Right cardiac atrium (tissue), 5 donors: ENCODE data around the gene PLA2G2D. TPM values are rescaled to one million over a fixed set of nuclear protein-coding genes. Genes with fewer than 3 reads are reported as not detected.
"Not testable (repeated sequence)": the region's sequence is repeated elsewhere in the genome, so short reads cannot be mapped to it uniquely, and the experiment has no call there.

Source experiments
- ATAC-seq, 2 donors: fragments of 200-7000 bp; cut with Tn5 transposase; one replicate each; pipeline versions ENCODE4 v1.8.0 to v1.9.1; 2020; ENCODE audit warnings: moderate library complexity in 2 of 2, mild to moderate bottlenecking in 1 of 2
- DNase-seq, 3 donors: peaks; one replicate each; pipeline ENCODE4 v3.0.0-alpha.2; 2020
- H3K27ac ChIP-seq: one replicate; pipeline ENCODE4 v1.5.1; 2013; ENCODE audit warnings: mild to moderate bottlenecking, low read length, control low read depth, moderate library complexity
- H3K27me3 ChIP-seq: one replicate; pipeline ENCODE4 v1.6.1; 2013; ENCODE audit not compliant: control insufficient read depth, insufficient read depth
- H3K4me1 ChIP-seq: one replicate; pipeline ENCODE4 v1.6.1; 2013; ENCODE audit warnings: low read length; ENCODE audit not compliant: control insufficient read depth, insufficient read depth
- H3K4me3 ChIP-seq: one replicate; pipeline ENCODE4 v1.5.1; 2013; ENCODE audit warnings: low read length, control low read depth
- H3K9me3 ChIP-seq: one replicate; pipeline ENCODE4 v1.6.1; 2013; ENCODE audit warnings: low read length; ENCODE audit not compliant: control insufficient read depth
- WGBS: extraction: QIAGEN DNeasy Blood & Tissue Kit; methylation state at CpG from one replicate; pipeline ENCODE4 v1.1.7; 2013; 5-methylcytosine and 5-hydroxymethylcytosine counted together
- intact Hi-C, 4 donors: fragments of 100-400 bp; cut with DNase I; formaldehyde crosslinking; loops; one replicate each; pipeline versions ENCODE4 v1.11.0 to v1.14.0; 2022 to 2023
- polyA plus RNA-seq: library from polyadenylated mRNA; stranded (reverse); fragments of 200-250 nt; gene quantifications from one replicate; pipeline ENCODE4 v1.2.3, GENCODE V29; 2013
- total RNA-seq, 4 donors: library from RNA; stranded (reverse); fragmentation: NEBNext Ultra II Directional; extraction: Animal tissue kit (Norgen Biotek cat#: 25700); gene quantifications; one replicate each; pipeline ENCODE4 v1.2.1, GENCODE V29; 2021
- donor health status: healthy with polysubstance abuse.
- donor health status: DM: no; HTN: yes; CAD: no.
- donor health status: DM: no; HTN: no; CAD: no.
- donor health status: DM: no; HTN: yes; CAD: no; lungs with severe emphysema.
- donor health status: DM: yes; HTN: yes; CAD: no.

The PLA2G2D gene
- total and polyA plus RNA-seq, 5 donors = not detected

GRCh38 chr1:20142001-20142710 is 22.8 kb upstream of the PLA2G2D start:
- H3K4me1 ChIP-seq = no peaks in the 10 kb centered on the region
- H3K27ac ChIP-seq = no peak overlapping the region
- intact Hi-C loops = no loop called here
- ATAC-seq (no peak), DNase-seq (no peak)
- H3K27me3 ChIP-seq = no peaks in the 10 kb centered on the region
- no peaks in the 10 kb centered on the region for H3K9me3 ChIP-seq
- whole genome bisulfite sequencing = 85% methylated on average over 13 of the region's 13 CpGs
- no peak overlapping the region for H3K4me3 ChIP-seq

- no peaks in the 10 kb centered on the region for H3K4me1 ChIP-seq
- 93% methylated on average over 7 of the region's 7 CpGs for WGBS
- ATAC-seq = no peak
- DNase-seq = no peak
- no peak overlapping the region for H3K27ac ChIP-seq
- intact Hi-C loops = no loop called here
- no peak overlapping the region for H3K4me3 ChIP-seq
- no peaks in the 10 kb centered on the region for H3K27me3 ChIP-seq
- H3K9me3 ChIP-seq = no peaks in the 10 kb centered on the region
Observed at GRCh38 chr1:20141466-20141865, 22.1 kb upstream of the PLA2G2D start.

GRCh38 chr1:20141001-20141400 is 21.7 kb upstream of the PLA2G2D start:
- WGBS = 75% methylated on average over 9 of the region's 9 CpGs
- no peaks in the 10 kb centered on the region for H3K27me3 ChIP-seq
- DNase-seq = no peak

GRCh38 chr1:20139776-20140612 is 20.7 kb upstream of the PLA2G2D start:
- H3K4me1 ChIP-seq = no peaks in the 10 kb centered on the region
- no peak for ATAC-seq
- H3K9me3 ChIP-seq = no peaks in the 10 kb centered on the region
- H3K4me3 ChIP-seq = no peak overlapping the region
- no peaks in the 10 kb centered on the region for H3K27me3 ChIP-seq
- WGBS = 81% methylated on average over 13 of the region's 13 CpGs
- intact Hi-C loops = no loop called here
- no peak overlapping the region for H3K27ac ChIP-seq
- DNase-seq = no peak

More at GRCh38 chr1:20141001-20141400, 21.7 kb upstream of the PLA2G2D start:
- no peak overlapping the region for H3K4me3 ChIP-seq
- no peak overlapping the region for H3K27ac ChIP-seq
- no peaks in the 10 kb centered on the region for H3K4me1 ChIP-seq
- no peak for ATAC-seq
- intact Hi-C loops = no loop called here
- no peaks in the 10 kb centered on the region for H3K9me3 ChIP-seq

- H3K9me3 ChIP-seq = no peaks in the 10 kb centered on the region
- ATAC-seq (no peak), DNase-seq (no peak)
- intact Hi-C loops = no loop called here
- no peaks in the 10 kb centered on the region for H3K4me1 ChIP-seq
- H3K4me3 ChIP-seq = no peak within 1 kb of the TSS
- no peak within 1 kb of the TSS for H3K27ac ChIP-seq
- no peaks in the 10 kb centered on the region for H3K27me3 ChIP-seq
- 95% methylated on average over 9 of the region's 9 CpGs for WGBS
Observed at GRCh38 chr1:20138961-20139550, 19.7 kb upstream of the PLA2G2D start, which contains the start of gene PLA2G2F. Gene PLA2G2F, plus strand, starts transcription at chr1:20139323. Its CDS starts 105 bp downstream, at chr1:20139428.

- no peak overlapping the region for H3K4me3 ChIP-seq
- ATAC-seq (no peak), DNase-seq (no peak)
- H3K4me1 ChIP-seq = no peaks in the 10 kb centered on the region
- no peaks in the 10 kb centered on the region for H3K9me3 ChIP-seq
- intact Hi-C loops = no loop called here
- H3K27ac ChIP-seq = no peak overlapping the region
- no peaks in the 10 kb centered on the region for H3K27me3 ChIP-seq
- WGBS = 91% methylated on average over 6 of the region's 6 CpGs
Observed at GRCh38 chr1:20138346-20138745, 19.0 kb upstream of the PLA2G2D start.

- intact Hi-C loops = no loop called here
- Histone ChIP-seq H3K4me3 (no peak overlapping the region), H3K9me3 (no peaks in the 10 kb centered on the region), H3K4me1 (no peaks in the 10 kb centered on the region), H3K27ac (no peak overlapping the region), H3K27me3 (no peaks in the 10 kb centered on the region)
- WGBS = 73% methylated on average over 1 of the region's 1 CpG
- DNase-seq = no peak
- no peak for ATAC-seq
Observed at GRCh38 chr1:20137604-20138003, 18.3 kb upstream of the PLA2G2D start.

GRCh38 chr1:20137055-20137454 is 17.7 kb upstream of the PLA2G2D start:
- intact Hi-C loops = no loop called here
- no peak overlapping the region for H3K27ac ChIP-seq
- DNase-seq = no peak
- no peak for ATAC-seq
- WGBS = 90% methylated on average over 4 of the region's 4 CpGs
- no peaks in the 10 kb centered on the region for H3K27me3 ChIP-seq
- H3K9me3 ChIP-seq = no peaks in the 10 kb centered on the region
- H3K4me3 ChIP-seq = no peak overlapping the region
- H3K4me1 ChIP-seq = no peaks in the 10 kb centered on the region

GRCh38 chr1:20136249-20136648 is 16.9 kb upstream of the PLA2G2D start:
- 92% methylated on average over 3 of the region's 3 CpGs for WGBS
- no peaks in the 10 kb centered on the region for H3K4me1 ChIP-seq
- H3K4me3 ChIP-seq = no peak overlapping the region
- DNase-seq (no peak), ATAC-seq (no peak)
- no peaks in the 10 kb centered on the region for H3K9me3 ChIP-seq
- no peak overlapping the region for H3K27ac ChIP-seq
- intact Hi-C loops = no loop called here
- H3K27me3 ChIP-seq = no peaks in the 10 kb centered on the region

GRCh38 chr1:20134995-20135394 is 15.7 kb upstream of the PLA2G2D start:
- DNase-seq (no peak), ATAC-seq (no peak)
- Histone ChIP-seq H3K4me1 (no peaks in the 10 kb centered on the region), H3K9me3 (no peaks in the 10 kb centered on the region), H3K4me3 (no peak overlapping the region), H3K27ac (no peak overlapping the region), H3K27me3 (no peaks in the 10 kb centered on the region)
- 84% methylated on average over 3 of the region's 3 CpGs for WGBS
- intact Hi-C loops = no loop called here

- H3K4me1 ChIP-seq, H3K9me3 ChIP-seq, H3K27me3 ChIP-seq, H3K4me3 ChIP-seq, intact Hi-C loops, DNase-seq, H3K27ac ChIP-seq, ATAC-seq: not testable (repeated sequence)
- WGBS = 90% methylated on average over 3 of the region's 3 CpGs
Observed at GRCh38 chr1:20130518-20130917, 11.2 kb upstream of the PLA2G2D start.
